GM18951 (cell line): Measurements from ENCODE around the gene SYAP1.
A peak's percentile ranks its signal among the peaks of the same experiment; 100 is the strongest.
"Not testable (repeated sequence)": the region's sequence is repeated elsewhere in the genome, so short reads cannot be mapped to it uniquely, and the experiment has no call there.

Experiments
- POLR2A ChIP-seq: IDR thresholded peaks from 4 replicates; pipeline ENCODE4 v1.6.1; 2011; ENCODE audit warnings: mild to moderate bottlenecking; ENCODE audit not compliant: insufficient read length, insufficient read depth; ENCODE audit errors: extremely low read depth
- in situ Hi-C: fragments of 300-500 bp; cut with MboI; formaldehyde crosslinking; loops from one replicate; pipeline ENCODE4 v1.12.0; 2022; ENCODE audit warnings: low sequenced_read_pairs, mixed read lengths, inconsistent platforms; ENCODE audit not compliant: unreplicated experiment

Gene SYAP1

DNA sequence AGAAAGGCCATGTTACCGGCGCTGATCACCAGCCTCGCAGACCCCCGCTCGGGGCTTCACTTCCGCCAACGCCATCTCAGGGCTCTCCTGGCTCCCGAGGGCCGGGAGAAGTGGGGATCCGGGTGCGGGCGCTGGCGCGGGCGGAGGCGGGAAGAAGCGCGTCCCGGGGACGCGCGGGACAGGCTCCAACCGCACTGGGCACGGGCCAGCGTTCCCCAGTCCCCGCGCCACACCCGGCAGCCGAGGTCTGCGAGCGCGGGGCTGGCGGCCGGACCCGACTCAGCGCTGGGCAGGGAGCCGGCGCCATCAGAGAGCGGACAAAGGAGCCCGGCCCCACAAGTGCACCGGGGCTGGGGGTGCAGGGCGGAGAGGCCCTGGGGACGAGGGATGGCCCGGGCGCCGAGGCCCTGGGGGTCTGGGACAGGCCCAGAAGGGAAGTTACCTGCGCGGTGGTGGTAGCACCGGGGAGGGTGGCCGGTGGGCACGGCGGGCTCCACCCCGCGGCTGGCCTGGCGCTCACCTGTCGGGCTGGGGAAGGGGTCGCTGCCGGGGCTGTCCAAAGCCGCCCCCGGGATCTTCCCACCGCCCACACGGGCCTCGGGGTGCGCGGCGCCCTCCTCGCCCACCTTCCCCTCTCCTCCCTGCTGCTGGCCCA lies 7.4 kb upstream of the SYAP1 start:
- TF ChIP-seq POLR2A: no peak
- in situ Hi-C loops: no loop called here

DNA sequence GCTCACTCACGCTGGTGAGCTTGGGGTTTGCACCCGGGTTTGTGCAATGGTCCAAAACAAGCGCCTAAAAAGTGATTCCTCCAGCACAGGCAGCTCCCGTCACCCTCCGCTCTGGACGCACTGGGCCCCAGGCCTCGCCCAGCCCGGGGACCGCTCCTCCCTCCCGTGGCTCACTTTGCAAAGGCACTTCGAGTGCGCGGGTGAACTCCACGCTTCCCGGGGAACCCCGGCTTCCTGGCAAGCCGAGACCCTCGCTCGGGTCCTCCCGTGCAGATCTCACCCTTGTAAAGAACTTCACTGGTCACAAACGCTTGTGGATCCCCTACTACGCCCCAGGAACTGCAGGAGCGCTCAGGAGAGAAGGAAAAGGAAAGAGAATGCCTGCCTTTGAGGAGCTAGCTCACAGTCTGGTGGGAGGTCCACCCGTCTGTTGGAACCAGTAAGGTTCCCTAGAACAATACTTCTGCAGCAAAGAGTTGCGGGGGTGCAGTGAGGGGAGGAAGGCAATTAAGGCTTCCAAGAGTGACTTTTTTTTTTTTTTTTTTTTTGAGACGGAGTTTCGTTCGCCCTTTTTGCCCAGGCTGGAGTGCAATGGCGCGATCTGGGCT lies 6.8 kb upstream of the SYAP1 start, which contains the start of gene CTPS2:
TSS of gene CTPS2 (minus strand) at position 122 of the 608 bp plus-strand sequence. CDS start 9,767 bp downstream, outside the sequence.
- in situ Hi-C loops: no loop called here
- peak; percentile 73 for TF ChIP-seq POLR2A

DNA sequence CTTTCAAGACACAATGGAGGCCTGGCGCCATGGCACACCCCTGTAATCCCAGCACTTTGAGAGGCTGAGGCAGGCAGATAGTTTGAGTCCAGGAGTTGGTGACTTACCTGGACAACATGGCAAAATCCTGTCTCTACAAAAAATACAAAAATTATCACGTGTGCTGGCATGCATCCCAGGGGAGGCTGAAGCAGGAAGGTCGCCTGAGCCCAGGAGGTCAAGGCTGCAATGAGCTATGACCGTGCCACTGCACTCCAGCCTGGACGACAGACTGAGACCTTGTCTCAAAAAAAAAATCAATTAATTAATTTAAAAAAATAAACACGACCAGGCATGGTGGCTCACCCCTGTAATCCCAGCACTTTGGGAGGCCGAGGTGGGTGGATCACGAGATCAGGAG lies 4.9 kb upstream of the SYAP1 start:
- no peak for TF ChIP-seq POLR2A
- in situ Hi-C loops: no loop called here

DNA sequence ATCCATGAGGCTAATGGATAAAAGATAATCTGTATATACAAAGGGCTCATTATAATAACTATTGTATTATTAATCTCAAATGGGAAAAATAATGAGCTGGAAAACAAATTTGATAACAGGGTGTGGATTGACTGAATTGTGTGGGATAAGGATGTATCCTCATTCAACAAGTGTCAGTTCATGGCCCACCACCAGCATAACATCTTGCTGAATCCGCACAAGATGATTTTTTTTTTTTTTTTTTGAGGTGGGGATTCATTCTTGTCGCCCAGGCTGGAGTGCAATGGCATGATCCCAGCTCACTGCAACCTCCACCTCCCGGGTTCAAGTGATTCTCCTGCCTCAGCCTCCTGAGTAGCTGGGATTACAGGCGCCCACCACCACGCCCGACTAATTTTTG lies 3.8 kb upstream of the SYAP1 start:
- in situ Hi-C loops: not testable (repeated sequence)

DNA sequence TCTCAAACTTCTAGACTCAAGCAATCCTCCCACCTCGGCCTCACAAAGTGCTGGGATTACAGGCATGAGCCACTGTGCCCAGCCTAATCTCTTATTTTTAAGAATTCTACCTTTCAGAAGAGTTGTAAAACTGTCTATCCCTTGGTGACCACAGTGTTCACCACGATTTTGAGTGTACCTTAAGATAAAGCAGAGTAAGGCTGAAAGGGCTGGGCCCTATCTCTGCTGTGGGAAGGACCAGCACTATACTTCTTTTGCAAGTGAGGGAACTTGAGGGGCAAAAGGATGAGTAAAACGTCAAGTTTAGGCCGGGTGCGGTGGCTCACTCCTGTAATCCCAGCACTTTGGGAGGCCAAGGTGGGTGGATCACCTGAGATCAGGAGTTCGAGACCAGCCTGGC lies 3.0 kb upstream of the SYAP1 start:
- in situ Hi-C loops: not testable (repeated sequence)

DNA sequence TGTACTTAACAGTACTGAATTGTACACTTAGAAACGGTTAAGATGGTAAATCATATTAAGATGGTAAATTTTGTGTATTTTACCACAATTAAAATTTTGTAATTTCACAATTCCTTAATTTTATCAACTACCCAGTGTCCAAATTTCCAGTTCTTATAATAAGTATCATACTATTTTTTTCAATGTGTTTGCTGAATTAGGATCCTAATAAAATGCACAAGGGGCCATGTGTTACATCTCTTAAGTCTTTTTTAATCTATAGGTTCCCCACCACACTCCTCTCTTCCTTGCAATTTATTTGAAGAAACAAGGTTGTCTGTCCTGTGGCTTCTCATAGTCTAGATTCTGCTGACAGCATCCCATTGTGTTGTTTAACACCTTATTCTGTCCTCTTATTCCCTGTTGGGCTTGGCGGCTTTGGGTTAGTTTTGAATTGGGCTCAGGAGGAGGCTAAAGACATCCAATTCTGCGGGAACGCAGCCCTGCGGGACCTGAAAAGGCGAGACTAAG lies 533 bp upstream of the SYAP1 start:
- in situ Hi-C loops: no loop called here
- TF ChIP-seq POLR2A: no peak

DNA sequence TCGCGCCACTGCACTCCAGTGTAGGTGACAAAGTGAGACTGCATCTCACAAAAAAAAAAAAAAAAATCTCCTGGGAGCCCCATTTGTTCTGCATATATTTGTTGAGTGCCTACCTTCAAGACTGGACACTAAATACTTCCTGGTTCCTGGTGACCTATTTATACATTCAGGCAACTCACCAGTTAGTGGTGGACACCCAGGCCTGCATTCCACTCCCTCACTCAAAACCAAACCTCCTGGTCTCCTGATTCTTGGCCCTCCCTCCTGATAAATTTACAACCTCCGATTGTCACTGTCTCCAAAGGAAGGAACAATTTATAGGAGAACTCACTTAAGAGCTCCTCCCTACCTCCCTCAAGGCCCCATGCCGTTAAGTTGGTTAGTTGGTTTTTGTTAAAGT lies 3.1 kb downstream of the SYAP1 start:
- no peak for TF ChIP-seq POLR2A
- in situ Hi-C loops: no loop called here

DNA sequence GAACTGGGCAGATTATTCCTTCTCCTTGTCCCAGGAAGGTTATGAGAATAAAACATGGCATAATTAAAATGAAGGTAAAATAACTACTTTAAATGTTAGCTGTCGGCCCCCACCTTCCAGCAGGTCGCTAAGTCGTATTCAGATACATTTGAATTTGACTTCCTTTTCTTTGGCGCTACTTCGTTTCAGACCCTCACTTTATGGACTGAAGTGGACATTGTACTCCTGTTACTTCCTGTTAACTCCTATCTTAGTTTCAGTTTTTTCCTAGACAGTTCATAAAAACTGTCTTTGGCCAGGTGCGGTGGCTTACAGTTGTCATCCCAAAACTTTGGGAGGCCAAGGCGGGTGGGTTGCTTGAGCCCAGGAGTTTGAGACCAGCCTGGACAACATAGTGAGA lies 5.7 kb downstream of the SYAP1 start:
- in situ Hi-C loops: no loop called here
- TF ChIP-seq POLR2A: no peak

DNA sequence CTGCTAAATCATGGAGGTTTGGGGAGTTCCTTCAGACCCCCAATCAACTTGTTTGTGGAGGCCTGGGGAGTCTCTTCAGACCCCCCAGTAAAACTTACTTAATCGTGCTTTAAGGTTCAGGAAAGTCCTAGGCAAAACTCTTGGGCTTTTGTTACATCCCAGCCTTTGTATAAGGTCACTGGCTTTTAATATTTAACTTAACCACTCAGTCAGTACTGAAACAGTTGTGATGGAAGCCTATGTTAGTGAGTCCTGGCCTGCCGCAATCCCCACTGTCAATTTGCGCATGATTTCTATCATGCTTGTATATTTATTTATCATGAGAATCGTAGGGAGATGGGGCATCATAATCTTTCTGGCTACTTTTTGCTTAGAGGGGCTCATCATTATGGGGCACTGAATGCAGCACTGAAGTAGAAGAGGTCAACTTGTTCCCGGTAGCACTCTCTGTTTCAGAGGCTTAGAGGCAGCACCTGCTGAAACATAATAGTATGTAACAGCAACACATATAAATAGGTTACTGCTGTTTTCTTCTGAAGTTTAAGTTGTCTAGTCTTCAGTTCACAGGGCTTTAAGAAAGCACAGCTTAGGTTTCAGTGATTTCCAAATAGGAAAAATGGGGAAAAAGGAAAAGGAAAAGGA lies 7.1 kb downstream of the SYAP1 start:
- in situ Hi-C loops: not testable (repeated sequence)

DNA sequence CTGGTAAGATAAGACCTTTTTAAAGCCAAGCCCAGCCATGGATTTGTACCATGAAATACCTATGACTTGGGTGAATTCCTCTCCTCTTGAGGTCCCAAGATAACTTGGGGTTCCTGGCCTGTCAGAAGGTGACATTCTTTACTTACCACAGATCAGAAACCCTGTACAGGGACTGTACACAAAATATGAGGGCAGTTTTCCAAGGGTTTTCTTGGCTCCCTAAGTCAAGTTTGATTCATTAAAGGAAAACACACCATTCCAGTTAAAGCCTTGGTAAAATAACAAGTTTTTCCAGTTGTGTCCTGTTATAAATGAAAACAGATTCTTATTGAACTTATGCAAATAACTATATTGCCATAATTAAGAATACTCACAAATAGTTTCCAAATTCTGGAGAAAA lies 8.2 kb downstream of the SYAP1 start:
- in situ Hi-C loops: no loop called here

DNA sequence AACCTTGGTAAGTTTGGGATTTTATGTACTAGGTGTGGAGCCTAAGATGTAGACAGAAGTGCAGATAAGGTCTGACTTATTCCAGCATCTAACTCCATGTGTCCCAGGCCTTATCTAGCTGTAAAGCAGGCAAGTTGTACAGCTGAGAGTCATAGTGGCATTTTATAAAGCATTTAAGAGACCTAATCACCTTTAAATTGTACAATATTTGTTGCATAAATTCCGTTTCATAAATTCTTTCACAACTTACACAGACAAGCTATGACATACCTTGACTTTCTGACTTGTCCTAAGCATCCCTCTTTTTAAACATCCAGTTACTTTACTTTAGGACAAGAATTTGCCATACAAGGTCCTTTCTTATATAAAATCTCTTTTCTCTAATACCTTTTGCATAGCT lies 11.0 kb downstream of the SYAP1 start:
- in situ Hi-C loops: no loop called here
- no peak for TF ChIP-seq POLR2A

More for the DNA sequence above, 8.2 kb downstream of the SYAP1 start:
- TF ChIP-seq POLR2A: no peak

DNA sequence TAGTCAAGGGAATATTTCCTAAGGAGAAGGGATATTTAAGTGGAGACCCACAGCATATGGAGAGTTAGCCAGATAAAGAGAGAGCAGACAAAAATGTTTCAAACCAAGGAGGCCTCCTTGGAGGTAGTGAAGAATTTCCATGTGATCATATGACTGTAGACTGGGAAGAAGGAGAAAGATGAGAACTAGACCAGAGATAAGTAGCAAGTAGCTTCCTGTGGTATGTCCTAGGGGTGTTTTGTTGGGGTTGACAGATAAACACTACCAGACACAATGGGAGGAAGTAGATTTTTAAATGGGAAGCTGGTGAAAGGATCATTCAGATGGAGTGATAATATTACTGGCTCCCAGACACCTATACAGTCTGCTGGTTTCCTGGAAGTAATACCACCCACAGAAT lies 13.6 kb downstream of the SYAP1 start:
- TF ChIP-seq POLR2A: no peak
- in situ Hi-C loops: no loop called here

DNA sequence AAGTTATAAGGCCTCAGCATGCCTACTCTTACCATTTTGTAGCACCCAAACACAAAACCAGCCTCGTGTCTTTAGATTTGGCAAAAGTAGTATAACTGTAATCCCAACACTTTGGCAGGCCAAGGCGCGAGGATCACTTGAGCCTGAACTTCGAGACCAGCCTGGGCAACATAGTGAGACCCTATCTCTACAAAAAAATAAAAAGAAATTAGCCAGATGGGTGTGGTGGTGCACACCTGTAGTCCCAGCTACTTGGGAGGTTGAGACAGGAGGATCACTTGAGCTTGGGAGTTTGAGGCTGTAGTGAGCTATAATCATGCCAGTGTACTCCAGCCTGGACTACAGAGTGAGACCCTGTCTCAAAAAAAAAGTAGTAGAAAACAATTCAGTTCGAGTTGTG lies 17.6 kb downstream of the SYAP1 start:
- no peak for TF ChIP-seq POLR2A
- in situ Hi-C loops: no loop called here

DNA sequence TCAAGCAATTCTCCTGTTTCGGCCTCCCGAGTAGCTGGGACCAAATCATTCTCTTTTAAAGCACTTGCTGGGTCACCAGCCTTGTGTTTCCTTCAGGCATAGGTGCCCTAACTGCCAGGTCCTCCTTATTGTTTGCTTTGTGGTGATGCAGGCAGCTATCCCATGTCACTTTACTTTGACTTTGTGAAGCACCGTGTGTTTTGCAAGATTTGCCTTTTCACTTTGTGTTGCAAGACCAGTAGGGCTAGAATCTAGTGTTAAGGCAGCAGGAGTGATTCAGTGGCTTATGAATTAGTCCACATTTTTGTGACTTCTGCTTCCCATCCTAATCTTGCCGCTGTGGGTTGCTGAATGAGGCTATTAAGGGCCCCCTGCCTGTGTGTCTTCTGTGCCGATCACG lies 20.2 kb downstream of the SYAP1 start:
- no peak for TF ChIP-seq POLR2A
- in situ Hi-C loops: no loop called here
